Fibroblast of peridontal ligament (primary cell): ENCODE data around the gene AOPEP.
A peak's percentile ranks its signal among the peaks of the same experiment; 100 is the strongest.
"Not testable (repeated sequence)": the region's sequence is repeated elsewhere in the genome, so short reads cannot be mapped to it uniquely, and the experiment has no call there.

Experiments
- DNase-seq: peaks from one replicate; pipeline ENCODE4 v3.0.0-alpha.2; 2010; ENCODE audit errors: extremely low read depth

AOPEP gene

GRCh38 chr9:94818178-94818541, 91.7 kb downstream of the AOPEP start:
- DNase-seq: no peak

GRCh38 chr9:94819161-94819687, 92.7 kb downstream of the AOPEP start:
- DNase-seq: no peak

- no peak for DNase-seq
Measured at GRCh38 chr9:94821098-94821887, 94.8 kb downstream of the AOPEP start.

- DNase-seq: peak; percentile 45
Measured at GRCh38 chr9:94822273-94822672, 95.8 kb downstream of the AOPEP start.

GRCh38 chr9:94823710-94824109, 97.2 kb downstream of the AOPEP start:
- DNase-seq: no peak

- DNase-seq: no peak
Measured at GRCh38 chr9:94824411-94824810, 97.9 kb downstream of the AOPEP start.

- no peak for DNase-seq
Measured at GRCh38 chr9:94824913-94825610, 98.6 kb downstream of the AOPEP start.

- no peak for DNase-seq
Measured at GRCh38 chr9:94825611-94825958, 99.1 kb downstream of the AOPEP start.

- no peak for DNase-seq
Measured at GRCh38 chr9:94826044-94826443, 99.5 kb downstream of the AOPEP start.

- no peak for DNase-seq
Measured at GRCh38 chr9:94826644-94827410, 100.3 kb downstream of the AOPEP start.

- peak; percentile 59 for DNase-seq
Measured at GRCh38 chr9:94827584-94828304, 101.2 kb downstream of the AOPEP start.

GRCh38 chr9:94829380-94830070, 103.0 kb downstream of the AOPEP start:
- DNase-seq: no peak

- not testable (repeated sequence) for DNase-seq
Measured at GRCh38 chr9:94830071-94830604, 103.6 kb downstream of the AOPEP start.

GRCh38 chr9:94833802-94834201, 107.3 kb downstream of the AOPEP start:
- DNase-seq: no peak

- DNase-seq: no peak
Measured at GRCh38 chr9:94837404-94837803, 110.9 kb downstream of the AOPEP start.

- no peak for DNase-seq
Measured at GRCh38 chr9:94839398-94839797, 112.9 kb downstream of the AOPEP start.

- DNase-seq: no peak
Measured at GRCh38 chr9:94840738-94841137, 114.2 kb downstream of the AOPEP start.

- no peak for DNase-seq
Measured at GRCh38 chr9:94843134-94843533, 116.6 kb downstream of the AOPEP start.

GRCh38 chr9:94846739-94847138, 120.2 kb downstream of the AOPEP start:
- DNase-seq: no peak

GRCh38 chr9:94847486-94847885, 121.0 kb downstream of the AOPEP start:
- DNase-seq: peak; percentile 46

GRCh38 chr9:94848791-94849190, 122.3 kb downstream of the AOPEP start:
- DNase-seq: not testable (repeated sequence)
